SK-N-DZ (cell line): ENCODE measurements around the gene ABCA8.
"Not testable (repeated sequence)": the region's sequence is repeated elsewhere in the genome, so short reads cannot be mapped to it uniquely, and the experiment has no call there.

Experiments
- DNase-seq: peaks from one replicate; pipeline ENCODE4 v3.0.0-alpha.2; 2015; ENCODE audit warnings: low spot score

ABCA8 gene

GRCh38 chr17:68830313-68830712 lies 124.9 kb downstream of the ABCA8 start:
- DNase-seq: no peak

DNA sequence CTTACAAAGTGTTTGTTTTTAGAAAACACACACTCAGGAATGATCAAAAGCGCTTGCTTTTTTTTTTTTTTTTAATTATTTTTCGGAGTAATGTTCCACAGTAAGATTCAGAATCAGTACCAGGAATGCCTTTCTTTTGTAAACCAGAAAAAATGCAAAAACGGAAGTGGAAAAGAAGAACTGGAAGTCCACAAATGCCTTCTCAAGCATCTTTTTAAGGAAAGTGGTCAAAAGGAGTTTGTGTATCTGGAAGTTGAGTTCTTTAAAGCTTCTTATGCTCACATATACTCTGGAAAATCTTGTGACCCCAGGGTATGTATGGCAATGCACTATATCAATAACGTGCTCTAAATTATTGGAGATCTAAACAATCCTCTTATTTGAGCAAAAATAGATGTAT lies 126.0 kb downstream of the ABCA8 start:
- DNase-seq: no peak

- no peak for DNase-seq
Measured at GRCh38 chr17:68824707-68825106, 130.5 kb downstream of the ABCA8 start.

- not testable (repeated sequence) for DNase-seq
Measured at GRCh38 chr17:68824185-68824584, 131.0 kb downstream of the ABCA8 start.

DNA sequence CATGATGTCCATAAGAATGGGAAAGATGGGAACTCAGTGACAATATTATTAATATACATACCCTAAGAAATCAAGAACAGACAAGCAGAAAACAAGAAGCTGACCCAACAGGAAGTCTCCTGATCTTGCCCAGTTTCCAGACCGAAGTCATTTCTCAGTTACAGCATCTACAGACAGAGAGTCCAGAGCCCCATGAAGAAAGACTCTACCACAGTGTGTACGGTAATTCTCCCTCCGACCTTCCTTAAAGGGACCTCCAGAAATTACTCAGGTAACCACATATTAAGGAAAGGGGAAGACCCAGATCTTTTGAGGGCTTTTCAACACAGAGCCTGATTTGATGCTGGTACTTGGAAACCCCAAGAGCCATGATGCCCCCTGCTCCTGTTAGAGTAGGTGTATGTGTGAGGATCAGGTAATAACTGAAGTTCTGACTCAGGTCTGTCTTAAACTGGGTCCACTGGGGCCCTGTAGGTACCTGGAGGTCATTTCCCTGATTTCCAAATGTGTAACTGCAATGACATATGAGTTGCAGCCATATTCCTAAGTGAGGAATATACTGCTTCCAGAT lies 132.4 kb downstream of the ABCA8 start:
- DNase-seq: no peak

GRCh38 chr17:68821860-68822696 lies 133.1 kb downstream of the ABCA8 start:
- no peak for DNase-seq

GRCh38 chr17:68820825-68821481 lies 134.2 kb downstream of the ABCA8 start:
- no peak for DNase-seq

DNA sequence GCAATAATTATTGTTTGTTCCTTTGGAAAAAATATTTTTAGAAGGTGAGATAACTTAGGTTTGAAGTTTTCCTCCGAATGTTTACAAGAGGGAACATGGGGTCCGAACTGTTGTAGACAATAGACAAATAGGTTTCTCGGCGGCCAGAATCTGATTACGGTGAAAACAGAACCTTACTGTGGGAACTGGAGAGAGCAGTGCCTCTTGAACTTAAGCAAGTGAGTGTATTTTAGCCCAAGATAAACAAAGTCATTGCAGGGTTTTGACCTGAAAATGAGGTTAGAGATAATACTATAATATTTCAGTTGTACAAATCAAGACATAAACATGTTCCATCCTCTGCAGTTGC lies 134.7 kb downstream of the ABCA8 start:
- no peak for DNase-seq

GRCh38 chr17:68819465-68819864 lies 135.7 kb downstream of the ABCA8 start:
- no peak for DNase-seq
